GM18907 (cell line): ENCODE data around the gene PCIF1.

Experiments
- ATAC-seq: cut with Tn5 transposase; IDR thresholded peaks from one replicate; pipeline ENCODE4 v1.9.1; 2021; ENCODE audit warnings: mild to moderate bottlenecking, moderate library complexity; ENCODE audit not compliant: unreplicated experiment

PCIF1 gene

GRCh38 chr20:45964006-45964400 lies 29.5 kb downstream of the PCIF1 start:
- ATAC-seq: no peak

GRCh38 chr20:45965169-45966002 lies 30.9 kb downstream of the PCIF1 start:
- ATAC-seq: no peak

GRCh38 chr20:45967551-45968080 lies 33.1 kb downstream of the PCIF1 start:
- no peak for ATAC-seq

GRCh38 chr20:45968081-45968671 lies 33.7 kb downstream of the PCIF1 start:
- ATAC-seq: no peak

- ATAC-seq: no peak
These were observed 34.6 kb downstream of the PCIF1 start for GRCh38 chr20:45968801-45969711.

GRCh38 chr20:45969712-45970634 lies 35.5 kb downstream of the PCIF1 start:
- no peak for ATAC-seq

GRCh38 chr20:45970646-45971424 lies 36.4 kb downstream of the PCIF1 start:
- ATAC-seq: peak; percentile 2

GRCh38 chr20:45971425-45971674 lies 36.9 kb downstream of the PCIF1 start:
- peak; percentile 6 for ATAC-seq

- peak; percentile 75 for ATAC-seq
These were observed 37.4 kb downstream of the PCIF1 start, which contains the start of gene ZNF335 for GRCh38 chr20:45971675-45972499. ZNF335 (minus strand) TSS chr20:45972203; CDS start chr20:45971410, 793 bp downstream.

GRCh38 chr20:45972500-45973183 lies 38.2 kb downstream of the PCIF1 start:
- no peak for ATAC-seq

- no peak for ATAC-seq
These were observed 40.5 kb downstream of the PCIF1 start for GRCh38 chr20:45974896-45975565.

- ATAC-seq: no peak
These were observed 41.2 kb downstream of the PCIF1 start for GRCh38 chr20:45975686-45976085.

- no peak for ATAC-seq
These were observed 41.6 kb downstream of the PCIF1 start for GRCh38 chr20:45976086-45976485.

- no peak for ATAC-seq
These were observed 46.8 kb downstream of the PCIF1 start for GRCh38 chr20:45981261-45981660.

- ATAC-seq: no peak
These were observed 48.8 kb downstream of the PCIF1 start for GRCh38 chr20:45983279-45983743.

GRCh38 chr20:45985573-45985972 lies 51.1 kb downstream of the PCIF1 start:
- no peak for ATAC-seq

- ATAC-seq: no peak
These were observed 52.8 kb downstream of the PCIF1 start for GRCh38 chr20:45987108-45987780.
